GM15510 (cell line): Measurements from ENCODE around the gene SLC6A16.

Experiments used
- POLR2A ChIP-seq: IDR thresholded peaks from 3 replicates; pipeline ENCODE4 v1.6.1; 2011; ENCODE audit warnings: borderline replicate concordance; ENCODE audit not compliant: insufficient read length; ENCODE audit errors: extremely low read depth

The SLC6A16 gene

DNA sequence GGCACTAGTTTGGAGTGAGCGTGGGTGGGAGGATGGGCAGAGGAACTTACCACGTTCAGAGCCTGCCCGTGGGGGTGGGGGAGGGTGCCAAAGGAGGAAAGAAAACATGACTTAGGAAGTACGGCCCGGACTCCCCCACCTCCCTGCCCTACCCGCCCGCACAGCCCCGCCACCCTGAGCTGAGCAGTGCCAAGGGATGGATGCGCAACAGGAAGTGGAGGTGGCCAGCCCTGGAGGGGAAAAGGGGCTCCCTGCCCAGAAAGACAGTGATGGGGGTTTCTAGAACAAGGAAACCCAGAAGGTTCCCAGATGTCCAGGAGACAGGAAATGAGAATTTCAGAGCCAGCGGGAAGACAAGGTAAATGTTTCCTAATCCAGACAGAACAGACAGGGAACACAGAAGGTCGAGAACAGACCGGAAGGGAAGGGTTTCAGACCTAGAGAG lies 30.9 kb upstream of the SLC6A16 start:
- no peak for TF ChIP-seq POLR2A

DNA sequence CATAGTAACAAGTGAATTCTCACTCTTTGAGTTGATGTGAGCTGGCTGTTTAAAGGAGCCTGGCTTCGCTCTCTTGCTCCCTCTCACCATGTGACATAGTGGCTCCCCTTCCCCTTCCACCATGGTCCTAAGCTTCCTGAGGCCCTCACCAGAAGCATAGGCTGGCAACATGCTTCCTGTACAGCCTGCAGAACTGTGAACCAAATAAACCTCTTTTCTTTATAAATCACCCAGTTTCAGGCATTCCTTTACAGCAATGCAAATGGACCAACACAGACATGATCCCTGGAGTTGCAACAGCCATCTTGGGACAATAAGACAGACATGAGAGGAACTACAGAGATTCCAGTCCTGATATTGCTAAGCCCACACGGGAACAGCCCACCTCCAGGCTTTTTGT lies 24.6 kb upstream of the SLC6A16 start:
- no peak for TF ChIP-seq POLR2A

DNA sequence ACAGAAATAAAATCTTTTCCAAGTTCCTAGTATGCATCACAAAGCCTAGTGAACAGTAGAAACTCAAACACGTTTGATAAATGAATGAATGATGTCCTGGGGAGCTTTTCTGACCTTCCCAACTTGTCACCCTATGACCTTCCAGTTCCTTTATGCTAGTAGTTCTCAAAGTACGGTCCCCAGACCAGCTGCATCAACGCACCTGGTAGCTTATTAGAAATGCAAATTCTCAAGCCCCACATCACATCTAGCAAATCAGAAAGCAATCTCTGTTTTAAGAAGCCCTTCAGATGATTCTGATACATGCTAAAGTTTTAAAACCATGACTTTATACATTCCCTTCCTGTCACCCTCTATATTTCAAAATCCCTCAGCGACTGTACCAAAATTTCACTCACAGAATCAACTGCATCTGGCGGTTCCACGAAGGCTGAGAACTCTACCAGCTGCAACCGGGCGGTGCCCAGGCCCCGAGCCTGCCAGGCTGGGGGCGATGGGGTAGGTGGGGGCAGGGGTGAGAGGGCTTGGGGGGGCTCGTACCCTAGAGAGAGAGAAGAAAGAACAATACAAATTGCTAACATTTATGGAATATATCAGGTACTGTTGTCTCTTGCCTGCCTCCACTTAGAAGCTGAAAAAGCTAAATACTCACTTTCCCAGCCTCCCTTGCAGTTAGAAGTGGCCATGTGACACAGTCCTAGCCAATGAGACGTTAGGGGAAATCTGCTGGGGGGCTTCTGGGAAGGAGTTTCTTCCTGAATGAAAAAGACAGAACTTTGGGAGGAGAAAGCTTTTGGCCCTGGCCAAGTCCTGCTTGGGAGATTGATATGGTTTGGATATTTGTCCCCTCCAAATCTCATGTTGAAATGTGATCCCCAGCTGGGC lies 23.6 kb upstream of the SLC6A16 start:
- TF ChIP-seq POLR2A, result no peak

DNA sequence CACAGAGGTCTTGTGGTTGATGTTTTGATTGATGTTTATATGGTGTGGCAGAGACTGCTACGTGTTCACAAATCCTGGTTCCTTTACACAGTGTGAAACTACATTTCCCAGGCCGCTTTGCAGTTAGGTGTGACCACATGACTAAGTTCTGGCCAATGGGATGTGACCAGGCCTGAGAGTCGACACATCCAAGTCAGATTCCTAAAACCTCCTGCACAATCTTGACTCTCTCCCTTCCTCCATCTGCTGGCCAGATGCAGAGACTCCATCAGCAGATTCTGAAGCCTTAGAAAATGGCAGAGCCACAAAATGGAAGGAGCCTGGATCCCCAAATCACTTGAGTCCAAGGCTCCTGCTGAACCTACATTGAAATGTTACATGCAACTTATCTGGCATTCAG lies 22.8 kb upstream of the SLC6A16 start:
- TF ChIP-seq POLR2A, result no peak

DNA sequence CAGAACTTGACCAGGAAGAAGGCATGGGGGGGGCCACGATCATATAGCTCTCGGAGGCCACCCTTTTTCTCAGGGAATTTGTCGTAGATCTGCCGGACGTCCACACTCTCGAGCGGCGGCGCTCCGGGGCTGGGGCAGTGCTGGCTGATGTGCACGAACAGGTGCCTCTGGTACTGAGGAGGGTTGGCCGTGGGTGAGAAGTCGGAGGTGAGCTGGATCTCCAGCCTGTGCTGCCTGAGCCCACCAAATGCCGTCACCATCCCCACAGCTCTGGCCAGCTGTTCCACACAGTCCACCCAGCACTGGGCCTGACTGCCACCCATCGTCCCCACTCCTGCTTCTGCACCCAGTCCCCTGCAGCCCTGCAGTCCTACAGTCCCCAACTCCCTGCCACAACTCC lies 22.2 kb upstream of the SLC6A16 start:
- TF ChIP-seq POLR2A, result no peak

DNA sequence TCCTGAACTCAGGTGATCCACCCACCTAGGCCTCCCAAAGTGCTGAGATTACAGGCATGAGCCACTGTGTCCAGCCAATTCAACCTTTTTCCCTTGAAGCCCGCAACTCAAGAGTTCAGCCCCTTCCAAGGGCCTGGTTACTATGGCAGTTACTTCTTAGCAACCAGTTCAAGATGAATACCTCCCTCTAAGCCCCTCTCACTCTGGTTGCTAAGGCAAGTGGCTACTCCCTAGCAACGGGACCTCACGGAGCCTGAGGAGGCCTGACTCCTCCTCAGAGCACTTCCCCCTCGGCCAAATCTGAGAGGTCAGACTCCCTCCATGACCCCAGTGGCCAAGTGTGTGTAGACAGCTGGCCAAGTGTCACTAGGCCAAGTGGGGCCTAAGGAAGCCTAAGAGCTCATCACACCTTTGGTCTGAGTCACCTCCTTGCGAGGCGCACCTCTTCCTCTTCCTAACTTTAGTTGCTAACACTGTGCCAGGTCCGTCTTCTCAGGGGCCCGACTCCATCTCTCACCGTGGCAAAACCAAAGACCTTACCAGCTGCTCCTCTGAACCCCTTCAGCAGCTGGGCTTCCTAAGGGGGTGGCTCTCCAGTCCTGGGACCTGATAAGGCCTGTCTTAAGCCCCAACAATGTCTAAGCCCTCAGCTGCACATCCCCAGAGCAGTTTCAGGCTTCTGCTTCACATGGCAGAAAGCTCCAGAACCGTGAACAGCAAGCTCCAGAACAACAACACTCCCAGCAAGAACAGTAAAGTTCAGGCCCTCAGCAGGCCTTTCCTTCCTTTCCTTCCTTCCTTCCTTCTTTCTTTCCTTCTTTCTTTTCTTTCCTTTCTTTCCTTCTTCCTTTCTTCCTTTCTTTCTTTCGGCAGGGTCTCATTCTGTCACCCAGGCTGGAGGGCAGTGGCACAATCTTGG lies 19.8 kb upstream of the SLC6A16 start:
- no peak for TF ChIP-seq POLR2A

DNA sequence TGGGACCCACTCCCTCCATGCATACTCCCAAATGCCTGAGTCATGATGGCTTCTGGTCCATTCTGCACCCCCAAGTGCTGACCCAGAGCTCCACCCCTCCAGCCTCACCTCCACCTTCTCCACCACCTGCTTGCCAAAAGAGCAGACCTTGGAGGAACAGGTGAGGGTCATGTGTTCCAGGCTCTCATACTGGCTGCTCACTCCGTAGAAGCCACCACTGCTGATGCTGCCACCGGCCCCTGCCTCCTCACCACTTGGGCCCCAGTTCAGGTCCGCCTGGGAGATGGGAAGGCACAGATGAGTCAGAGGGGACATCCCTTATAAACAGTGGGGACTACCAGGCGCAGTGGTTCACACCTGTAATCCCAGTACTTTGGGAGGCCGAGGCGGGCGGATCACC lies 18.1 kb upstream of the SLC6A16 start:
- no peak for TF ChIP-seq POLR2A

DNA sequence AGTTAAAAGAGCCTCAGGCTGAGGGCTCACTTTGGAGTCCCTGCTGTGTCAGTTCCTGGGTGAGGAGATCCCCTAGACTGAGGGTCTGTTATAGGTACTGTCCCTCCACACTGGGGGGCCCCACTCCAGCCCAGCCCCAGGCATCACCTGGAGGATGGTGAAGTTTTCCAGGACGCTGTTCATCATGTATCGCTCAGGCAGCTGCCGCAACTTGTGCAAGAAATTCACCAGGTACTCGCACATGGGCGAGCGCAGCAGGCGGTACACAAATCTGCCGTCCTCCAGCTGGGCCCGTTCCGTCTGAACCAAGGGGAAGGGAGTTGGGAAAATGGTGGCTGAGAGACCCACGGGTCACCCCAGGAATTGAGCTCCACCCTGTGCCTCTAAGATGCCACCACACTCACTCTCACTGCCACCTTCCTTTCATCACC lies 17.3 kb upstream of the SLC6A16 start:
- TF ChIP-seq POLR2A, result peak; percentile 27

DNA sequence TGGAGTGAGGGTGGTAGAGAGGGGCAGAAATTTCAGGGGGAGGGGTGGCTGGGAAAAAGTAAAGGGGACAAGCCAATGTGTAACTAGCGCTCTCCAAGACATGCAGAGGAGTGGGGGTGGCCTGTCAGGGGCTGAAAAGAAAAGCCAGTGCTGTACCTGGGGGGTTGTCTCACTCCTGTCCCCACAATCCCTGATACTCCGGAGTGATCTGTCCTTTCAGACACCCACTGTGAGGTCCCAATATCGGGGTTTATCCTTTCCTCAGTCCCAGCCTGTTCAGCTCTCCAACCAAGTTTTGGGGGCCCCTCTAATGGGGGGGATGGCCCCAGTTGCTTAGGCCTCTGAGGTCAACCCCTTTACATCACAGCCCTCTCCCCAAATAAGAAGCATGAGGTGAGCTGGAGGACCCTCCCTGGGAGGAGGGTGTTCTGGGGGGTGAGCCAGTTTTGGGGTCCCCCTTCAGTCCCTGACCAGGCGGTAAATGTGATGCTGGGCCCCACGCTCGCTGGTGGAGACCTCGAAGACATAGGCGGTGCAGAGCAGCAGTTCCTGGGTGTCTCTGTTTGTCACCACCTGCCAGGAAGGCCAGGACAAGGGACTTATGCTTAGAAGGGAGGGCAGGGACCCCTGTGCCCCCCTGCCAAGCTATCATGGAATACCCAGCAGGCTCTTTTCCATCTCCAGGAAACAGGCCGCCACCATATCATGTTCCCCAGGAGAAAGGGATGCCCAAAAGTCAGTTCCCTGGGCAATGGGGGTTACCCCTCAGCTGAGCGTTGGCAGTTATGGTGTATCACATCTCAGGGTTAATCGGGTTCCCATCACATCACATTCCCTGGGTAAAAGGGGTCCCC lies 16.1 kb upstream of the SLC6A16 start:
- TF ChIP-seq POLR2A, result no peak

DNA sequence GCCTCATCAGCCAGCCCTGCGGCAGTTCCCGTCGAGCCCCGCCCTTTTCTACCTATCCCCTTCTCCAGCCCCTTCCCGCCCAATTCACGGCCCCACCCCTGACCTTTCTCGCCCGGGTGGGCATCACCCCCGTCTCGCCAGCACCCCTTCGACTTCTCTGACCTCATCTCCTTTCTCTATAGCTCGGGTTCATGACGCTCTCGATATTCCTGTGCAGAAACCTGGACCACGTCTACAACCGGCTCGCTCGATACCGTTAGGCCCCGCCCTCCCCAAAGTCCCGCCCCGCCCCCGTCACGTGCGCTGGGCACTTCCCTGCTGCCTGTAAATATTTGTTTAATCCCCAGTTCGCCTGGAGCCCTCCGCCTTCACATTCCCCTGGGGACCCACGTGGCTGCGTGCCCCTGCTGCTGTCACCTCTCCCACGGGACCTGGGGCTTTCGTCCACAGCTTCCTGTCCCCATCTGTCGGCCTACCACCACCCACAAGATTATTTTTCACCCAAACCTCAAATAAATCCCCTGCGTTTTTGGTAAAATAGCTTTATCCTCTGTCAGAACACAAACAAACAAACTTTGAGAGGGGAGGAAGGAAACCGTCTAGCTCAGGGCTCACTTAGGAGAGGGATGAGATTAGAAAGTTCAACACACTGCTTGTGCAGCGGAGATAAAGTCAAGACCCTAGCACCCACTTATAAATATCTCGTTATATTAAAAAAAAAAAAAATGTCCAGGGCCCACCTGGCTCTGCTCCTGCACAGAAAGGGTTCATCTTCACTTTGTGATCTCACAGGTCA lies 15.3 kb upstream of the SLC6A16 start:
- peak; percentile 33 for TF ChIP-seq POLR2A

DNA sequence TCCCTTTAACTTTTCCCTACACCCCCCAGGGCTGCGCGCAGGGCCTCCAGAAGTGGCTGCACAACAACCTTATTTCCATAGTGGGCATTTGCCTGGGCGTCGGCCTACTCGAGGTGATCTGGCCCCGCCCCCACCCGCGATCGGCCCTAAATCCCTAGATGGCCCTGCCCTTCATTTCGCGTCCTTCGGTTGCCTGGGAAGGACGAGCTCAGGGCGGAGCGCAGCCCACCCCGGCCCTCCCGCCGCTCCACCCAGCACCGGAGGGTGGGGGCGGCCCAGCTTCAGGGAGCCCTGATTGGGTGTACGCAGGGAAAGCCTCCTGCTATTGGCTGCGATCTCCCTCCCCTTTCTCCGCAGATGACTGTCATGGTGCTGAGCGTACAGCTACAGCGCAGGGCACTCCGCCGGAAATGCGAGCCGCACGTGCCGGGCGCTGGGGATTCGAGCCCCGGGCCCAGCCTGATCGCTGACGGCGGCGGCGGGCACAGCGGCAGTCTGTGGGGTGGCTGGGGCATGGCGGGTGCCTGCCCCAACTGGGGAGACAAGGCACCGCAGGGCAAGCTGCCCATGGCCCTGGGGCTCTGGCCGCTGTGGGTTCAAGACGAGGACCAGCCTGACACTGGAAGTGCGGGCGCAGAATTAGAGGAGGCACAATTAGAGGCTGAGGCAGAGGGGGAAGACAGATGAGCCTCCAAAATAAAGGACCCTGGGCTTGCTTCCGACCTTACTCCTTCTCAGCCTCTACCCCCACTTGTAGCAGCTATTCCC lies 14.5 kb upstream of the SLC6A16 start:
- no peak for TF ChIP-seq POLR2A

DNA sequence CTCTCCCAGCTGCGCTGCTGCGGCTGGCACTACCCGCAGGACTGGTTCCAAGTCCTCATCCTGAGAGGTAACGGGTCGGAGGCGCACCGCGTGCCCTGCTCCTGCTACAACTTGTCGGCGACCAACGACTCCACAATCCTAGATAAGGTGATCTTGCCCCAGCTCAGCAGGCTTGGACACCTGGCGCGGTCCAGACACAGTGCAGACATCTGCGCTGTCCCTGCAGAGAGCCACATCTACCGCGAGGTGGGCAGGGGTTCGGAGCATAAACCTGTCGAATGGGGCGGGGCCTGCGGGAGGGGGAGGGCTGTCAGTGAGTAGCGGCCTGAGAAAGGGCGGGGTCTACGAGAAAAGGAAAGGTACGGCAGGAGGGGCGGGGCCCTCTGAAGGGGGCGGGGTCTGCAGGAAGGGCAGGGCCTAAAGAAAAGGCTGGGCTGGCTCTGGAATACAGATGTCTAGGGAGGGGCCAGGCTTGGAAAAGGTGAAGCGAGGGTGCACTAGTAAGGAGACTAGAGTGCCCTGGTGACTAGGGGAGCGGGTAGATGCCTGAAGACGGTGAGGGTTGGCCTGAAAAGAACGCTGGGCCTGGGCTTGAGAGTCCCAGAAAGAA lies 13.8 kb upstream of the SLC6A16 start:
- no peak for TF ChIP-seq POLR2A
